ENCODE results near the gene GNAO1. TPM values are rescaled to one million over a fixed set of nuclear protein-coding genes. Genes with fewer than 3 reads are reported as not detected.

Gene GNAO1
- polyA plus RNA-seq, 1 of the 3 experiments (the other 2 are of a cell fraction): 0.30 TPM

DNA sequence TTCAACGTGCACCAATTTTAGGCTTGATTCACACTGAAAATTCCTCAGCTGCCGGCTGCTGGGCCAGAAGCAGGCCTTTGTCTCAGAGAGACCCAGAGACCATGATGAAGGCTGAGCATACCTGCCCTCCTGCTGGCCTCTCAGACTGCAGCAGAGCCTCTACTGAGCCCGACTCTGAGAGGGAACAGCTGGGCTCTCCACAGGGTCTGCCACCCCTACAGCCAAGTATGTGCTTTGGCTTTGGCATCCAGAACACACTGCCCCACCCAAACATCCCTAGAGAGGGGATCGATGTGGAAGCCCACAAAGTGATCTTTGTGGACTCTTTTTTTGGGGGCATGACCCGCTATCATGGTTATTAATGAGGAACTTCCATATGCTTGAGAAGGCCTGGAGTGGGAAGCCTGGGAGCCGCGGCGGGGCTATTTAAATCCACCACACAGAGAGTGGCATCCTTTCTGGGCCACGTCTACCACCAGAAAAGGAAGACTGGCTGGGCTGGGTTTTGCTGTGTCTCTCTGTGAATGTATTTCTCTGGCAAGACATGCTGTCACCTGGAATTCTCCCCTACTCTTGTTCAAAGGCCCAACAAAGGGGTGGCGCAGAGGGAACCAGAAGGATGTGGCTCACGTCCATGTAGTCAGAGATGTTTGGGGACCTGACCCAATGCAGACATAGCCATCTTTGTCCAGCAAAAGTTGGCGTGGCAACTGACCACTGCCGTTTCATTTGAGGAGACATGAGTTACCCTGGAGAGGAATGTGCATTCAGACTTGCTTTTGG lies 69.3 kb downstream of the GNAO1 start:
- H3K36me3 ChIP-seq (replicated peaks in 1 of 2; ENCODE audit: control insufficient read depth in 1 of 2, insufficient read depth in 2 of 2, low read length in 1 of 2): no peaks in the 10 kb centered on the region
- H3K27me3 ChIP-seq (ENCODE audit: insufficient read depth): 0 out of 2 replicates have a peak, but pooled peaks cover 11% of the 10 kb centered on the region
- H3K9ac ChIP-seq: no peak overlapping the region
- no peak overlapping the region for H2AFZ ChIP-seq (ENCODE audit: low read depth)
- H3K9me3 ChIP-seq: no peaks in the 10 kb centered on the region
- no peaks in the 10 kb centered on the region for H3K9me2 ChIP-seq
- H3K4me1 ChIP-seq (ENCODE audit: control insufficient read depth in 1 of 2, insufficient read depth in 2 of 2, low read depth in 1 of 2, low read length in 1 of 2): peaks cover 0 to 94% of the 10 kb centered on the region in 2 experiments; a peak in 2 of 4 replicates
- no peaks in the 10 kb centered on the region for H3F3A ChIP-seq (replicated peaks; ENCODE audit: insufficient read depth)
- H4K20me1 ChIP-seq (ENCODE audit: insufficient read depth): no peaks in the 10 kb centered on the region
- H3K79me2 ChIP-seq (ENCODE audit: insufficient read depth): no peaks in the 10 kb centered on the region
- 47% methylated on average over 11 of the region's 13 CpGs for WGBS (ENCODE audit: low lambda C conversion rate)
- H3K4me3 ChIP-seq (ENCODE audit: low read depth in 2 of 2, low read length in 1 of 2): no peak overlapping the region
- no peak overlapping the region for H3K4me2 ChIP-seq
- peak overlapping the region in 1 of 2 experiments; percentile 99; a peak in 1 of 4 replicates for H3K27ac ChIP-seq (ENCODE audit: low read depth in 2 of 2, low read length in 1 of 2)
- DNase-seq: no peak
- ChIA-PET CTCF (interaction anchor here (1.2 to 2.4 kb wide), 2 partner anchors 7 to 58 kb away, joined by 4 to 7 read pairs; no protein-coding TSS in a partner anchor), POLR2A (no interaction called here)
- TF ChIP-seq RFX5 (IDR thresholded peaks at IDR 0.05; ENCODE audit: low read length): no peak
- TF ChIP-seq FOXM1 (IDR thresholded peaks at IDR 0.05; ENCODE audit: low read depth): no peak
- no peak for TF ChIP-seq GABPA (IDR thresholded peaks at IDR 0.05; ENCODE audit: low read depth)
- no peak for TF ChIP-seq MEF2A (IDR thresholded peaks at IDR 0.05; ENCODE audit: borderline replicate concordance, low read depth)
- TF ChIP-seq RXRA (IDR thresholded peaks at IDR 0.05; ENCODE audit: borderline replicate concordance, low read depth): no peak
- TF ChIP-seq, protein P1, sequence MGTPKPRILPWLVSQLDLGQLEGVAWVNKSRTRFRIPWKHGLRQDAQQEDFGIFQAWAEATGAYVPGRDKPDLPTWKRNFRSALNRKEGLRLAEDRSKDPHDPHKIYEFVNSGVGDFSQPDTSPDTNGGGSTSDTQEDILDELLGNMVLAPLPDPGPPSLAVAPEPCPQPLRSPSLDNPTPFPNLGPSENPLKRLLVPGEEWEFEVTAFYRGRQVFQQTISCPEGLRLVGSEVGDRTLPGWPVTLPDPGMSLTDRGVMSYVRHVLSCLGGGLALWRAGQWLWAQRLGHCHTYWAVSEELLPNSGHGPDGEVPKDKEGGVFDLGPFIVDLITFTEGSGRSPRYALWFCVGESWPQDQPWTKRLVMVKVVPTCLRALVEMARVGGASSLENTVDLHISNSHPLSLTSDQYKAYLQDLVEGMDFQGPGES (IDR thresholded peaks at IDR 0.05; ENCODE audit: low read depth, low read length): no peak
- no peak for TF ChIP-seq NFIC (IDR thresholded peaks at IDR 0.05; ENCODE audit: borderline replicate concordance)
- no peak for TF ChIP-seq JUND (IDR thresholded peaks at IDR 0.05)
- TF ChIP-seq RCOR1 (IDR thresholded peaks at IDR 0.05; ENCODE audit: low read length): no peak
- TF ChIP-seq TEAD4 (IDR thresholded peaks at IDR 0.05; ENCODE audit: borderline replicate concordance, insufficient read depth): no peak
- TF ChIP-seq MXI1 (IDR thresholded peaks at IDR 0.05; ENCODE audit: low read depth, low read length): no peak

GRCh38 chr16:56261656-56262055 lies 70.4 kb downstream of the GNAO1 start:
- H3K79me2 ChIP-seq (ENCODE audit: insufficient read depth): no peaks in the 10 kb centered on the region
- WGBS (ENCODE audit: low lambda C conversion rate): 40% methylated on average over 6 of the region's 7 CpGs
- H3K4me3 ChIP-seq (ENCODE audit: low read depth in 2 of 2, low read length in 1 of 2): no peak overlapping the region
- H3K27ac ChIP-seq (ENCODE audit: low read depth in 2 of 2, low read length in 1 of 2): peak overlapping the region in 1 of 2 experiments; percentile 93; a peak in 2 of 4 replicates
- no peaks in the 10 kb centered on the region for H3F3A ChIP-seq (replicated peaks; ENCODE audit: insufficient read depth)
- H3K9ac ChIP-seq: no peak overlapping the region
- 0 out of 2 replicates have a peak, but pooled peaks cover 11% of the 10 kb centered on the region for H3K27me3 ChIP-seq (ENCODE audit: insufficient read depth)
- H3K4me2 ChIP-seq: no peak overlapping the region
- H3K9me3 ChIP-seq: no peaks in the 10 kb centered on the region
- no peak overlapping the region for H2AFZ ChIP-seq (ENCODE audit: low read depth)
- H3K9me2 ChIP-seq: no peaks in the 10 kb centered on the region
- H3K4me1 ChIP-seq (ENCODE audit: control insufficient read depth in 1 of 2, insufficient read depth in 2 of 2, low read depth in 1 of 2, low read length in 1 of 2): peaks cover 0 to 93% of the 10 kb centered on the region in 2 experiments; a peak in 2 of 4 replicates
- ChIA-PET CTCF (interaction anchor here (1.1 to 2.1 kb wide), 4 partner anchors 15 to 316 kb away, joined by 4 to 12 read pairs (median 4); no protein-coding TSS in a partner anchor), POLR2A (no interaction called here)
- DNase-seq: no peak
- H4K20me1 ChIP-seq (ENCODE audit: insufficient read depth): no peaks in the 10 kb centered on the region
- no peaks in the 10 kb centered on the region for H3K36me3 ChIP-seq (replicated peaks in 1 of 2; ENCODE audit: control insufficient read depth in 1 of 2, insufficient read depth in 2 of 2, low read length in 1 of 2)
- TF ChIP-seq EP300 (IDR thresholded peaks at IDR 0.05; ENCODE audit: borderline replicate concordance in 1 of 2, low read depth in 1 of 2, low read length in 1 of 2) (no peak), JUND (IDR thresholded peaks at IDR 0.05) (no peak), PBX3 (IDR thresholded peaks at IDR 0.05) (no peak), TCF12 (IDR thresholded peaks at IDR 0.05) (no peak), REST (IDR thresholded peaks at IDR 0.05; ENCODE audit: low read depth, low read length) (no peak)
- TF ChIP-seq, protein P2, sequence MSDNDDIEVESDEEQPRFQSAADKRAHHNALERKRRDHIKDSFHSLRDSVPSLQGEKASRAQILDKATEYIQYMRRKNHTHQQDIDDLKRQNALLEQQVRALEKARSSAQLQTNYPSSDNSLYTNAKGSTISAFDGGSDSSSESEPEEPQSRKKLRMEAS (IDR thresholded peaks at IDR 0.05; ENCODE audit: low read depth): no peak
- TF ChIP-seq, protein P1 (IDR thresholded peaks at IDR 0.05; ENCODE audit: low read depth, low read length): no peak
- TF ChIP-seq, protein P3, sequence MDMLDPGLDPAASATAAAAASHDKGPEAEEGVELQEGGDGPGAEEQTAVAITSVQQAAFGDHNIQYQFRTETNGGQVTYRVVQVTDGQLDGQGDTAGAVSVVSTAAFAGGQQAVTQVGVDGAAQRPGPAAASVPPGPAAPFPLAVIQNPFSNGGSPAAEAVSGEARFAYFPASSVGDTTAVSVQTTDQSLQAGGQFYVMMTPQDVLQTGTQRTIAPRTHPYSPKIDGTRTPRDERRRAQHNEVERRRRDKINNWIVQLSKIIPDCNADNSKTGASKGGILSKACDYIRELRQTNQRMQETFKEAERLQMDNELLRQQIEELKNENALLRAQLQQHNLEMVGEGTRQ (IDR thresholded peaks at IDR 0.05; ENCODE audit: borderline replicate concordance, low read depth, low read length): no peak
